Heart right ventricle (tissue), 16 donors: Measurements from ENCODE around the gene BRMS1. TPM values are rescaled to one million over a fixed set of nuclear protein-coding genes. Genes with fewer than 3 reads are reported as not detected.

Source experiments
- ATAC-seq, 8 donors: fragments of 200-7000 bp; cut with Tn5 transposase; one replicate each; pipeline ENCODE4 v1.9.1; 2020; ENCODE audit warnings: mild to moderate bottlenecking in 8 of 8, moderate library complexity in 8 of 8, moderate number of reproducible peaks in 1 of 8
- DNase-seq, 2 donors: peaks; one replicate each; pipeline ENCODE4 v3.0.0-alpha.2; 2020
- H3K27ac ChIP-seq, 10 donors: fragments of 200-600 bp; sonication (generic) in 2 of 10; one replicate each; pipeline versions ENCODE4 v1.5.0 to v1.8.0; 2020 to 2022; ENCODE audit warnings: mild to moderate bottlenecking in 3 of 10
- H3K27me3 ChIP-seq, 7 donors: fragments of 200-600 bp; one replicate each; pipeline ENCODE4 v1.8.0; 2021 to 2022; ENCODE audit warnings: mild to moderate bottlenecking in 2 of 7
- H3K36me3 ChIP-seq, 9 donors: fragments of 200-600 bp; sonication (generic) in 1 of 9; one replicate each; pipeline versions ENCODE4 v1.5.0 to v1.8.0; 2020 to 2022; ENCODE audit warnings: mild to moderate bottlenecking in 2 of 9
- H3K4me1 ChIP-seq, 9 donors: fragments of 200-600 bp; sonication (generic) in 1 of 9; one replicate each; pipeline versions ENCODE4 v1.5.0 to v1.8.0; 2020 to 2022; ENCODE audit warnings: mild to moderate bottlenecking in 4 of 9
- H3K4me3 ChIP-seq, 10 donors: fragments of 200-600 bp; sonication (generic) in 2 of 10; one replicate each; pipeline versions ENCODE4 v1.5.0 to v1.8.0; 2020 to 2022; ENCODE audit warnings: mild to moderate bottlenecking in 7 of 10, moderate library complexity in 2 of 10
- H3K9me3 ChIP-seq, 11 donors: fragments of 200-600 bp in 10 of 11; sonication (generic) in 2 of 11; one replicate each; pipeline versions ENCODE4 v1.5.0 to v1.8.0; 2013 to 2022; ENCODE audit warnings: mild to moderate bottlenecking in 2 of 11, control low read depth in 1 of 11, moderate library complexity in 1 of 11
- WGBS, 2 donors: extraction: QIAGEN DNeasy Blood & Tissue Kit; methylation state at CpG; one replicate each; pipeline ENCODE4 v1.1.7; 2013; ENCODE audit warnings: inconsistent platforms in 1 of 2; 5-methylcytosine and 5-hydroxymethylcytosine counted together
- intact Hi-C, 10 donors: fragments of 100-400 bp; cut with DNase I; formaldehyde crosslinking; loops; one replicate each; pipeline versions ENCODE4 v1.11.1 to v1.14.2; 2022
- polyA plus RNA-seq, 2 donors: library from polyadenylated mRNA; stranded (reverse); fragments of 200-250 nt; gene quantifications; one replicate each; pipeline ENCODE4 v1.2.3, GENCODE V29; 2013
- total RNA-seq, 10 donors: library from RNA; stranded (reverse); fragmentation: NEBNext Ultra II Directional in 3 of 10; extraction: Animal tissue kit (Norgen Biotek cat#: 25700) in 3 of 10; gene quantifications; one replicate each; pipeline versions ENCODE4 v1.2.1 to v1.2.4, GENCODE V29; 2021 to 2023
- TF ChIP-seq, protein P1 (sequence below), 9 donors: fragments of 200-600 bp; sonication (generic) in 2 of 9; IDR thresholded peaks; one replicate each; pipeline versions ENCODE4 v1.5.0 to v1.8.0; 2021 to 2022; ENCODE audit warnings: antibody characterized with exemption in 9 of 9, mild to moderate bottlenecking in 5 of 9, moderate library complexity in 1 of 9
- donor health status: Arrhythmogenic right ventricular cardiomyopathy.
- donor health status: ischemic (EF 13 %, LVEDD 7.1; RV severe dilation, severe dysfunction).
- donor health status: healthy with polysubstance abuse.
- donor health status: DM: no; HTN: yes; CAD: no.
- donor health status: DM: no; HTN: no; CAD: no.
- donor health status: ischemic (EF 25% LVEDD 6.9; RV normal size, moderate dysfunction).
- donor health status: ischemic (EF 25% LVEDD 5.7; RV mildly dilated, moderate dysfunction).
- donor health status: healthy.
- donor health status: DM: yes; HTN: yes; CAD: no.
- donor health status: Ischemic cardiomyopathy.
- donor health status: ischemic (EF 35%, LVEDD 5.7; RV mildly dilated, moderate dysfunction).
- donor health status: nonischemic (EF 11% LVEDD 7.7; RV severe dilation, severe dysfunction).
- donor health status: DM: yes; HTN: yes; CAD: no.
- donor health status: PGD.
- donor health status: ischemic (EF 29% LVEDD 5.4; RV normal size, mild dysfunction).
- donor health status: nonischemic (EF 23%, LVEDD 6.1; RV moderate dilation, normal function).

Gene BRMS1
- total and polyA plus RNA-seq, 12 donors, result 10.6 to 73.9 (median 13.6) TPM

- H3K36me3 ChIP-seq, result no peaks in the 10 kb centered on the region
- H3K4me1 ChIP-seq, result peaks cover 0 to 22% (median 14%) of the 10 kb centered on the region in 9 donors
- 42 to 49% methylated on average over 3 of the region's 3 CpGs for WGBS, 2 donors
- no peak overlapping the region for H3K27ac ChIP-seq
- TF ChIP-seq, protein P1, sequence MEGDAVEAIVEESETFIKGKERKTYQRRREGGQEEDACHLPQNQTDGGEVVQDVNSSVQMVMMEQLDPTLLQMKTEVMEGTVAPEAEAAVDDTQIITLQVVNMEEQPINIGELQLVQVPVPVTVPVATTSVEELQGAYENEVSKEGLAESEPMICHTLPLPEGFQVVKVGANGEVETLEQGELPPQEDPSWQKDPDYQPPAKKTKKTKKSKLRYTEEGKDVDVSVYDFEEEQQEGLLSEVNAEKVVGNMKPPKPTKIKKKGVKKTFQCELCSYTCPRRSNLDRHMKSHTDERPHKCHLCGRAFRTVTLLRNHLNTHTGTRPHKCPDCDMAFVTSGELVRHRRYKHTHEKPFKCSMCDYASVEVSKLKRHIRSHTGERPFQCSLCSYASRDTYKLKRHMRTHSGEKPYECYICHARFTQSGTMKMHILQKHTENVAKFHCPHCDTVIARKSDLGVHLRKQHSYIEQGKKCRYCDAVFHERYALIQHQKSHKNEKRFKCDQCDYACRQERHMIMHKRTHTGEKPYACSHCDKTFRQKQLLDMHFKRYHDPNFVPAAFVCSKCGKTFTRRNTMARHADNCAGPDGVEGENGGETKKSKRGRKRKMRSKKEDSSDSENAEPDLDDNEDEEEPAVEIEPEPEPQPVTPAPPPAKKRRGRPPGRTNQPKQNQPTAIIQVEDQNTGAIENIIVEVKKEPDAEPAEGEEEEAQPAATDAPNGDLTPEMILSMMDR (IDR thresholded peaks at IDR 0.05), result no peak
- H3K9me3 ChIP-seq, result no peaks in the 10 kb centered on the region
- no peak for DNase-seq
- no peaks in the 10 kb centered on the region for H3K27me3 ChIP-seq
- no peak for ATAC-seq
- intact Hi-C loops, result loop anchor here in 3 of 10 donors (2.0 to 10.0 kb wide), 3 partner anchors 23 to 75 kb away; no protein-coding TSS in a partner anchor
- no peak overlapping the region for H3K4me3 ChIP-seq
These were observed 35.4 kb downstream of the BRMS1 start for GRCh38 chr11:66309475-66309874.

DNA sequence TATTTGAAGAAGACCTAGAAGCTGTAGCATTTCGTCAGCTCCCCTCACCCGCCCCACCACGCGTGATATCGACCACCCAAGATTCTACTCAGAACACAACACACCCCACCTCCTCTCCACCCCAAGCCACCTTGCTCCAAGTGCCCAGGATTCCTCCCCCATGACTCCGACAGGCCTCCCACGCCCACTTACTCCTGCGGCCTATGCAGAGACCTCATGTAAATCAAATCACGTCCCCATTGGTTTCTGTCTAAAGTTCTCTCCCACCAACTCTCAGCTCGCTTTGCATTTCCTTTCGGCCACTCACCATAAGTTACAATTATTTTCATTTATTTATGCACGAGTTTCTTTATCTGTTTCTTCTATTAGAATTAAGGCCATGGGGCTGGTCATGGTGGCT, 42.2 kb downstream of the BRMS1 start:
- DNase-seq (no peak), ATAC-seq (no peak)
- intact Hi-C loops, result loop anchor here in 1 of 10 donors (10.0 kb wide), 1 partner anchor 82 kb away; no protein-coding TSS in a partner anchor
- no peak overlapping the region for H3K4me3 ChIP-seq
- no peaks in the 10 kb centered on the region for H3K27me3 ChIP-seq
- H3K27ac ChIP-seq, result no peak overlapping the region
- H3K36me3 ChIP-seq, result no peaks in the 10 kb centered on the region
- no peaks in the 10 kb centered on the region for H3K9me3 ChIP-seq
- 85 to 88% methylated on average over 12 of the region's 12 CpGs for WGBS, 2 donors
- TF ChIP-seq, protein P1 (IDR thresholded peaks at IDR 0.05), result no peak
- H3K4me1 ChIP-seq, result no peaks in the 10 kb centered on the region

DNA sequence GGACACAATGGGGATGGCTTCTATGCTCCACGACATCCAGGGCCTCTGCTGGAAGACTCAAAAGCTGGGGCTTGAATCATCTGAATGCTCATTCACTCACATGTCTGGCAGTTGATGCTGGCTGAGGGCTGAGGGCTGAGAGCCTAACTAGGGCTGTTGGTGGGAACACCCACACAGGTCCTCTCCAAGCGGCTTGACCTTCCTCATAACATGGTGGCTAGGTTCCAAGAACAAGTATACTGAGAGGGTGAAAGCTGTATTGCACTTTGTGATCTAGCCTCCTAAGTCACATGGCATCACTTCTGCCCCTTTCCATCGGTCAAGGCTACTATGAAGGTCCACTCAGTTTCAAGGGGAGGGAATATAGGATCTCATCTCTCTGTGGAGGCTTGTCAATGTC, 45.7 kb downstream of the BRMS1 start:
- Histone ChIP-seq H3K27ac (no peak overlapping the region), H3K9me3 (no peaks in the 10 kb centered on the region), H3K27me3 (peaks cover 3 to 12% (median 10%) of the 10 kb centered on the region in 7 donors), H3K4me3 (no peak overlapping the region), H3K4me1 (no peaks in the 10 kb centered on the region), H3K36me3 (no peaks in the 10 kb centered on the region)
- DNase-seq (no peak), ATAC-seq (peak in 5 of 8 donors; percentile 32 to 70 (median 42))
- TF ChIP-seq, protein P1 (IDR thresholded peaks at IDR 0.05), result no peak
- WGBS, 2 donors, result 46 to 54% methylated on average over 3 of the region's 3 CpGs
- intact Hi-C loops, result no loop called here

GRCh38 chr11:66297610-66298009, 47.3 kb downstream of the BRMS1 start:
- Histone ChIP-seq H3K27ac (no peak overlapping the region), H3K36me3 (no peaks in the 10 kb centered on the region), H3K27me3 (peaks cover 13 to 28% (median 25%) of the 10 kb centered on the region in 7 donors), H3K4me3 (no peak overlapping the region), H3K9me3 (no peaks in the 10 kb centered on the region), H3K4me1 (no peaks in the 10 kb centered on the region)
- 43 to 49% methylated on average over 8 of the region's 8 CpGs for WGBS, 2 donors
- intact Hi-C loops, result no loop called here
- ATAC-seq, result no peak
- TF ChIP-seq, protein P1 (IDR thresholded peaks at IDR 0.05), result no peak
- DNase-seq, result no peak
